K562 (cell line): ENCODE data around the gene IGF2BP1. TPM values are rescaled to one million over a fixed set of nuclear protein-coding genes. Genes with fewer than 3 reads are reported as not detected.
A peak's percentile ranks its signal among the peaks of the same experiment; 100 is the strongest.

ENCODE experiments used
- ARNT ChIP-seq, 2 experiments: fragments of 450-650 bp; IDR thresholded peaks; 2 replicates each; pipeline ENCODE4 v1.6.1; 2016; ENCODE audit warnings: mild to moderate bottlenecking in 1 of 2
- CBFA2T3 ChIP-seq: fragments of 450-650 bp; IDR thresholded peaks from 2 replicates; pipeline ENCODE4 v1.6.1; 2017
- ERF ChIP-seq: fragments of 450-650 bp; formaldehyde crosslinking; IDR thresholded peaks from 2 replicates; pipeline ENCODE4 v1.4.0; 2020; ENCODE audit warnings: mild to moderate bottlenecking, mixed read lengths
- ESRRA ChIP-seq: fragments of 450-650 bp; IDR thresholded peaks from 2 replicates; pipeline ENCODE4 v1.6.1; 2014; ENCODE audit warnings: low read depth, mild to moderate bottlenecking, moderate library complexity, borderline replicate concordance
- ETV6 ChIP-seq, 3 experiments: fragments of 150-350 bp in 1 of 3; sonication (generic) in 1 of 3; formaldehyde crosslinking in 1 of 3; IDR thresholded peaks; 2 replicates each; pipeline versions ENCODE4 v1.6.1 to v1.8.0; 2014 to 2022; ENCODE audit warnings: borderline replicate concordance in 2 of 3, low read depth in 2 of 3, antibody characterized with exemption in 1 of 3, low read length in 1 of 3, mild to moderate bottlenecking in 1 of 3, missing genetic modification reagents in 1 of 3
- HDAC2 ChIP-seq: fragments of 450-650 bp; IDR thresholded peaks from 2 replicates; pipeline ENCODE4 v1.6.1; 2016; ENCODE audit warnings: mild to moderate bottlenecking
- HLTF ChIP-seq: fragments of 450-650 bp; IDR thresholded peaks from 2 replicates; pipeline ENCODE4 v1.6.1; 2016
- HNRNPH1 ChIP-seq: fragments of 200-400 bp; formaldehyde crosslinking; optimal IDR thresholded peaks from 2 replicates; pipeline ENCODE3; 2017; ENCODE audit warnings: low read depth, mild to moderate bottlenecking, low read length, moderate library complexity
- NR2C1 ChIP-seq, 2 experiments: fragments of 450-650 bp; IDR thresholded peaks; 2 replicates each; pipeline ENCODE4 v1.6.1; 2017; ENCODE audit warnings: mild to moderate bottlenecking in 2 of 2, antibody characterized with exemption in 1 of 2, inconsistent platforms in 1 of 2, missing compliant biosample characterization in 1 of 2, missing genetic modification characterization in 1 of 2
- RBFOX2 ChIP-seq: fragments of 200-400 bp; formaldehyde crosslinking; IDR thresholded peaks from 2 replicates; pipeline ENCODE4 v1.6.1; 2017; ENCODE audit warnings: low read depth, mild to moderate bottlenecking, low read length, moderate library complexity
- RUNX1 ChIP-seq: sonication (generic); IDR thresholded peaks from 2 replicates; pipeline ENCODE4 v1.6.1; 2016; ENCODE audit warnings: antibody characterized with exemption, low read depth
- SREBF1 ChIP-seq: fragments of 150-350 bp; IDR thresholded peaks from 2 replicates; pipeline ENCODE4 v1.6.1; 2014; ENCODE audit warnings: antibody characterized with exemption, low read depth, low read length, borderline replicate concordance
- TBP ChIP-seq: optimal IDR thresholded peaks from 2 replicates; pipeline ENCODE3; 2011; ENCODE audit warnings: low read depth, low read length, improper control_type of control experiment
- TCF7L2 ChIP-seq: fragments of 150-350 bp; IDR thresholded peaks from 2 replicates; pipeline ENCODE4 v1.6.1; 2016; ENCODE audit warnings: low read depth, mild to moderate bottlenecking, low read length, moderate library complexity
- TEAD4 ChIP-seq, 2 experiments: sonication (generic) in 1 of 2; formaldehyde crosslinking in 1 of 2; IDR thresholded peaks; 2 replicates each; pipeline versions ENCODE4 v1.6.1 to v1.8.0; 2012 to 2022; ENCODE audit warnings: borderline replicate concordance in 1 of 2, inconsistent platforms in 1 of 2, low read length in 1 of 2, mild to moderate bottlenecking in 1 of 2, missing genetic modification reagents in 1 of 2
- ZNF146 ChIP-seq: IDR thresholded peaks from one replicate; pipeline ENCODE4 v1.6.1; 2018; ENCODE audit warnings: missing compliant biosample characterization; ENCODE audit not compliant: unreplicated experiment
- ZNF232 ChIP-seq: sonication (generic); formaldehyde crosslinking; IDR thresholded peaks from 2 replicates; pipeline ENCODE4 v1.8.0; 2022; ENCODE audit warnings: mild to moderate bottlenecking, missing genetic modification reagents
- ZNF586 ChIP-seq: fragments of 450-650 bp; formaldehyde crosslinking; conservative IDR thresholded peaks from 2 replicates; pipeline ENCODE4 v1.4.0; 2020; ENCODE audit warnings: mild to moderate bottlenecking, moderate library complexity
- polyA plus RNA-seq, 8 experiments: library from polyadenylated mRNA; depleted of rRNA in 4 of 8; stranded (reverse) in 5 of 8; unstranded in 3 of 8; fragments of >200 nt; fragmentation: Nextera tagmentation in 2 of 8; fragmentation: Illumina TruSeq in 1 of 8; extraction: Ambion mirVana in 2 of 8; extraction: Trizol in 1 of 8; gene quantifications; 2 replicates each; pipeline versions ENCODE4 v1.2.1 to v1.2.3, GENCODE V29; 2011 to 2014; ENCODE audit warnings: inconsistent platforms in 1 of 8, missing spikeins in 1 of 8
- total RNA-seq, 7 experiments: library from RNA; depleted of rRNA in 6 of 7; stranded (reverse); fragments of >200 nt in 6 of 7; fragmentation: Illumina TruSeq in 2 of 7; extraction: Trizol in 2 of 7; gene quantifications; 2 replicates each; pipeline versions ENCODE4 v1.2.1 to v1.2.3, GENCODE V29; 2011 to 2021; ENCODE audit warnings: low replicate concordance in 1 of 7
- TF ChIP-seq, protein P1 (sequence below), 2 experiments: fragments of 450-650 bp; conservative IDR thresholded peaks; 2 replicates each; pipeline ENCODE4 v1.6.1; 2017; ENCODE audit warnings: mild to moderate bottlenecking in 2 of 2, moderate library complexity in 2 of 2
- TF ChIP-seq, protein P2 (sequence below), 2 experiments: fragments of 200-800 bp in 1 of 2; sonication (Bioruptor generic) in 1 of 2; sonication (generic) in 1 of 2; formaldehyde crosslinking in 1 of 2; IDR thresholded peaks in 1 of 2; conservative IDR thresholded peaks in 1 of 2; 2 replicates each; pipeline versions ENCODE4 v1.5.0 to v1.6.1; 2016 to 2020; ENCODE audit warnings: missing compliant biosample characterization in 1 of 2, missing genetic modification characterization in 1 of 2, missing genetic modification reagents in 1 of 2
- TF ChIP-seq, protein P3 (sequence below): sonication (generic); formaldehyde crosslinking; IDR thresholded peaks from 2 replicates; pipeline ENCODE4 v1.8.0; 2022; ENCODE audit warnings: mild to moderate bottlenecking, missing genetic modification reagents, borderline replicate concordance
- TF ChIP-seq, protein P4 (sequence below): fragments of 250-450 bp; sonication (Bioruptor Pico); IDR thresholded peaks from 2 replicates; pipeline ENCODE4 v1.8.0; 2022; ENCODE audit warnings: moderate library complexity, mild to moderate bottlenecking, inconsistent platforms

Gene IGF2BP1
- total and polyA plus RNA-seq, 9 of the 15 experiments (the other 6 are each of a cell fraction or from before 2014, with no cell fraction given), result 13.0 to 318 (median 53.6) TPM

DNA sequence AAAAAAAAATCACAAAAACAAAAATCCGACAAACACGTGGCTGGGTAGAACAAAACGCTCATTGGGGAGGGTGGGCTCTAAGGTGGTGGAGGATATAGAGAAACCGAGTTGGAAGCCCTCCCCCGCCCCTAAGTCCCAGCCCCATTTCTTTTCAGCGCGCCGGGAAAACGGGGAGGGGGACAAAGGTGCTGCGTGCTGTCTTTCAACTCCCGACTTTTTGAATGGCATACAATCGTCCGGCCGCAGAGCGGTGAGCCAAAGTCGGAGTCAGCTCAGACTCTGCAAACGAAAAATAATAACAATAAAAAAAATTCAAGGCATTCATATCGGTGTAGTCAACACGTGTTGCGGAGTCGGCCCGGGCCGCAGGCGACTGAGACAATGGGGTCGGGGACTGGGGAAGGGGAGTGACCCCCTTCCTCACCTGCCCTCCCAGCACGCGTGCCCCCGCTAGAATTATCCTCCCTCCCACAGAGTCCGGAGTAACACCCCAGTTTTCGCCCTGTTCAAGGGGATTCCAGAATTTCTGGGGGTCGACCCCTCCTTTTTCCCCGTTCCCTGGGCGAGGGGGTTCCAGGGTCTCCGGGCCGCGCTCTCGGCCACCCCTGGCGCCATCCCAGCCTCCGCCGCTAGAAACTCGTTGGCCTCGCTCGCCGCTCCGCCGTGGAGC, 1.7 kb upstream of the IGF2BP1 start (continued):
- TF ChIP-seq CBFA2T3 (peak; percentile 62; the same call in 1 of the 2 replicates), ESRRA (no peak), TBP (peak; percentile 82), TEAD4 (IDR thresholded peaks at IDR 0.05; ENCODE audit: low read length) (peak; percentile 38), TEAD4 (CRISPR knock-in tag; IDR thresholded peaks at IDR 0.05; ENCODE audit: borderline replicate concordance) (no peak), ERF (CRISPR knock-in tag) (no peak; the same call in 1 of the 2 replicates), HNRNPH1 (no peak), TCF7L2 (no peak), HLTF (0 out of 2 replicates have a peak, but pooled peaks have one; percentile 6), ZNF146 (CRISPR knock-in tag) (no peak), ETV6 (IDR thresholded peaks at IDR 0.05; ENCODE audit: borderline replicate concordance in 1 of 2, low read depth in 2 of 2, low read length in 1 of 2) (no peak), ETV6 (CRISPR knock-in tag; IDR thresholded peaks at IDR 0.05; ENCODE audit: borderline replicate concordance) (no peak), ZNF586 (CRISPR knock-in tag) (no peak), RBFOX2 (peak; percentile 96; the same call in 1 of the 2 replicates), ARNT (IDR thresholded peaks at IDR 0.05) (no peak), NR2C1 (IDR thresholded peaks at IDR 0.05) (no peak), NR2C1 (tag; IDR thresholded peaks at IDR 0.05) (no peak), SREBF1 (no peak), RUNX1 (no peak), ZNF232 (CRISPR knock-in tag) (no peak), HDAC2 (no peak)
- TF ChIP-seq, protein P1, sequence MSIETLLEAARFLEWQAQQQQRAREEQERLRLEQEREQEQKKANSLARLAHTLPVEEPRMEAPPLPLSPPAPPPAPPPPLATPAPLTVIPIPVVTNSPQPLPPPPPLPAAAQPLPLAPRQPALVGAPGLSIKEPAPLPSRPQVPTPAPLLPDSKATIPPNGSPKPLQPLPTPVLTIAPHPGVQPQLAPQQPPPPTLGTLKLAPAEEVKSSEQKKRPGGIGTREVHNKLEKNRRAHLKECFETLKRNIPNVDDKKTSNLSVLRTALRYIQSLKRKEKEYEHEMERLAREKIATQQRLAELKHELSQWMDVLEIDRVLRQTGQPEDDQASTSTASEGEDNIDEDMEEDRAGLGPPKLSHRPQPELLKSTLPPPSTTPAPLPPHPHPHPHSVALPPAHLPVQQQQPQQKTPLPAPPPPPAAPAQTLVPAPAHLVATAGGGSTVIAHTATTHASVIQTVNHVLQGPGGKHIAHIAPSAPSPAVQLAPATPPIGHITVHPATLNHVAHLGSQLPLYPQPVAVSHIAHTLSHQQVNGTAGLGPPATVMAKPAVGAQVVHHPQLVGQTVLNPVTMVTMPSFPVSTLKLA (conservative IDR thresholded peaks at IDR 0.05), result peak; percentile 55 to 87
- TF ChIP-seq, protein P2, sequence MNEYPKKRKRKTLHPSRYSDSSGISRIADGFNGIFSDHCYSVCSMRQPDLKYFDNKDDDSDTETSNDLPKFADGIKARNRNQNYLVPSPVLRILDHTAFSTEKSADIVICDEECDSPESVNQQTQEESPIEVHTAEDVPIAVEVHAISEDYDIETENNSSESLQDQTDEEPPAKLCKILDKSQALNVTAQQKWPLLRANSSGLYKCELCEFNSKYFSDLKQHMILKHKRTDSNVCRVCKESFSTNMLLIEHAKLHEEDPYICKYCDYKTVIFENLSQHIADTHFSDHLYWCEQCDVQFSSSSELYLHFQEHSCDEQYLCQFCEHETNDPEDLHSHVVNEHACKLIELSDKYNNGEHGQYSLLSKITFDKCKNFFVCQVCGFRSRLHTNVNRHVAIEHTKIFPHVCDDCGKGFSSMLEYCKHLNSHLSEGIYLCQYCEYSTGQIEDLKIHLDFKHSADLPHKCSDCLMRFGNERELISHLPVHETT (CRISPR knock-in tag; conservative IDR thresholded peaks at IDR 0.05 in 1 of 2, IDR thresholded peaks at IDR 0.05 in 1 of 2), result no peak; a peak in 1 of 4 replicates
- TF ChIP-seq, protein P3, sequence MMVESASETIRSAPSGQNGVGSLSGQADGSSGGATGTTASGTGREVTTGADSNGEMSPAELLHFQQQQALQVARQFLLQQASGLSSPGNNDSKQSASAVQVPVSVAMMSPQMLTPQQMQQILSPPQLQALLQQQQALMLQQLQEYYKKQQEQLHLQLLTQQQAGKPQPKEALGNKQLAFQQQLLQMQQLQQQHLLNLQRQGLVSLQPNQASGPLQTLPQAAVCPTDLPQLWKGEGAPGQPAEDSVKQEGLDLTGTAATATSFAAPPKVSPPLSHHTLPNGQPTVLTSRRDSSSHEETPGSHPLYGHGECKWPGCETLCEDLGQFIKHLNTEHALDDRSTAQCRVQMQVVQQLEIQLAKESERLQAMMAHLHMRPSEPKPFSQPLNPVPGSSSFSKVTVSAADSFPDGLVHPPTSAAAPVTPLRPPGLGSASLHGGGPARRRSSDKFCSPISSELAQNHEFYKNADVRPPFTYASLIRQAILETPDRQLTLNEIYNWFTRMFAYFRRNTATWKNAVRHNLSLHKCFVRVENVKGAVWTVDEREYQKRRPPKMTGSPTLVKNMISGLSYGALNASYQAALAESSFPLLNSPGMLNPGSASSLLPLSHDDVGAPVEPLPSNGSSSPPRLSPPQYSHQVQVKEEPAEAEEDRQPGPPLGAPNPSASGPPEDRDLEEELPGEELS (CRISPR knock-in tag), result no peak
- TF ChIP-seq, protein P4, sequence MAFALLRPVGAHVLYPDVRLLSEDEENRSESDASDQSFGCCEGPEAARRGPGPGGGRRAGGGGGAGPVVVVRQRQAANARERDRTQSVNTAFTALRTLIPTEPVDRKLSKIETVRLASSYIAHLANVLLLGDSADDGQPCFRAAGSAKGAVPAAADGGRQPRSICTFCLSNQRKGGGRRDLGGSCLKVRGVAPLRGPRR (CRISPR knock-in tag), result no peak
